BE2C (cell line): Measurements from ENCODE around the gene DHRS3.
"Not testable (repeated sequence)": the region's sequence is repeated elsewhere in the genome, so short reads cannot be mapped to it uniquely, and the experiment has no call there.

Source experiments
- DNase-seq: peaks from one replicate; pipeline ENCODE4 v3.0.0-alpha.2; 2020
- H3K27me3 ChIP-seq: fragments of 250-450 bp; sonication (Bioruptor Pico); 2 replicates; pipeline ENCODE4 v1.5.1; 2020; ENCODE audit warnings: mild to moderate bottlenecking
- H3K36me3 ChIP-seq: fragments of 250-450 bp; sonication (Bioruptor Pico); 2 replicates; pipeline ENCODE4 v1.5.1; 2020; ENCODE audit warnings: mild to moderate bottlenecking
- H3K4me1 ChIP-seq: fragments of 250-450 bp; sonication (Bioruptor Pico); 2 replicates; pipeline ENCODE4 v1.5.1; 2020
- H3K4me3 ChIP-seq: 2 replicates; pipeline ENCODE4 v1.5.1; 2011; ENCODE audit warnings: low read depth, low read length
- H3K9me3 ChIP-seq: fragments of 250-450 bp; sonication (Bioruptor Pico); 2 replicates; pipeline ENCODE4 v1.5.1; 2020
- TF ChIP-seq, protein P1 (sequence below): IDR thresholded peaks from 2 replicates; pipeline ENCODE4 v1.5.1; 2012; ENCODE audit warnings: mild to moderate bottlenecking, low read depth, low read length

DHRS3 gene

GRCh38 chr1:12539705-12540579 lies 78.1 kb downstream of the DHRS3 start:
- Histone ChIP-seq H3K27me3 (no peaks in the 10 kb centered on the region), H3K36me3 (no peaks in the 10 kb centered on the region), H3K4me1 (no peaks in the 10 kb centered on the region), H3K4me3 (no peak overlapping the region), H3K9me3 (no peaks in the 10 kb centered on the region)
- TF ChIP-seq, protein P1, sequence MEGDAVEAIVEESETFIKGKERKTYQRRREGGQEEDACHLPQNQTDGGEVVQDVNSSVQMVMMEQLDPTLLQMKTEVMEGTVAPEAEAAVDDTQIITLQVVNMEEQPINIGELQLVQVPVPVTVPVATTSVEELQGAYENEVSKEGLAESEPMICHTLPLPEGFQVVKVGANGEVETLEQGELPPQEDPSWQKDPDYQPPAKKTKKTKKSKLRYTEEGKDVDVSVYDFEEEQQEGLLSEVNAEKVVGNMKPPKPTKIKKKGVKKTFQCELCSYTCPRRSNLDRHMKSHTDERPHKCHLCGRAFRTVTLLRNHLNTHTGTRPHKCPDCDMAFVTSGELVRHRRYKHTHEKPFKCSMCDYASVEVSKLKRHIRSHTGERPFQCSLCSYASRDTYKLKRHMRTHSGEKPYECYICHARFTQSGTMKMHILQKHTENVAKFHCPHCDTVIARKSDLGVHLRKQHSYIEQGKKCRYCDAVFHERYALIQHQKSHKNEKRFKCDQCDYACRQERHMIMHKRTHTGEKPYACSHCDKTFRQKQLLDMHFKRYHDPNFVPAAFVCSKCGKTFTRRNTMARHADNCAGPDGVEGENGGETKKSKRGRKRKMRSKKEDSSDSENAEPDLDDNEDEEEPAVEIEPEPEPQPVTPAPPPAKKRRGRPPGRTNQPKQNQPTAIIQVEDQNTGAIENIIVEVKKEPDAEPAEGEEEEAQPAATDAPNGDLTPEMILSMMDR, result no peak
- DNase-seq, result no peak

DNA sequence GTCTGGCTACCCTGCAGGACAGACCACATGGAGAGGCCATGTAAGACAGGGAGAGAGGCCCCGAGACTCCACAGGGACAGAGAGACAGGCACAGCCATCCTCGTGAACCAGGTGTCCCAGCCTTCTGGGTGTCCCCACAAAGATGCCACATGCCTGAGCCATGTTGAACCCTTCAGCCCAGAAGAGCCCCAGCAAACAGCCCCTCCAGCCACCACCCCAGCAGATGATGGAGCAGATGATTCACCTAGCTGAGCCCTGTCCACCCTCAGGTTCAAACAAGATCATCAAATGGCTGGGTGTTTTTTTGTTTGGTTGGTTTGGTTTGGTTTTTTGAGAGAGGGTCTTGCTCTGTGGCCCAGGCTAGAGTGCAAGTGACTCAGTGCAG lies 78.7 kb downstream of the DHRS3 start:
- Histone ChIP-seq H3K4me3 (no peak overlapping the region), H3K36me3 (no peaks in the 10 kb centered on the region), H3K27me3 (no peaks in the 10 kb centered on the region), H3K9me3 (no peaks in the 10 kb centered on the region), H3K4me1 (no peaks in the 10 kb centered on the region)
- no peak for DNase-seq
- TF ChIP-seq, protein P1, result no peak

- not testable (repeated sequence) for H3K36me3 ChIP-seq, H3K4me1 ChIP-seq, H3K9me3 ChIP-seq, H3K27me3 ChIP-seq, DNase-seq, H3K4me3 ChIP-seq
Measured at GRCh38 chr1:12538536-12538935, 79.5 kb downstream of the DHRS3 start.

DNA sequence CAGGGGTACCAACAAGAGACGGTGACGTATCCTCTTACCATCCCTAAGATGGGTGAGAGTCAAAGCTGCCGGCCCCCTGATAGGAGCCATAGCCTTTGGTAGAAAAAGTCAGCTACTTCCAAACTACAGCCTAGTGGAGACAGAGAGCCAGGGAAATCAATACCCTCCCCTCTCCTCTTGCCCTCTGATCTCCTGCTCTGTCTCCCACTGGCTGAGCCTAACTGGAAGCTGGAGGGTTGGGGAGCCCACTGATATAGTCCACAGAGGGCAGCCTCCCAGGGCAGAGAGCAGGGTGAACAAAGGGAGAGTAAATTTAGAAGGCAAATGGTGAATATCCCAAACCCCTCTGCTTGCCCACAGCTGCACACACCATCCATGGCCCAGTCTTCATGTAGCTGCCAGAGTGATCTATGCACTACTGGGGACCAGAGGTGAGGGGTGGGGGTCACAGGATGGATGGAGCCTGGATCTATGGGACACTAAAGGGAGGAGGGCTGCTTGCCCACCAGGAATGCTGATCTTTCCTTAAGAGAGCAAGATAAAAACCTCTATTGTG lies 80.0 kb downstream of the DHRS3 start:
- no peak for DNase-seq
- H3K4me1 ChIP-seq, result no peaks in the 10 kb centered on the region
- no peak overlapping the region for H3K4me3 ChIP-seq
- no peaks in the 10 kb centered on the region for H3K9me3 ChIP-seq
- H3K27me3 ChIP-seq, result no peaks in the 10 kb centered on the region
- H3K36me3 ChIP-seq, result no peaks in the 10 kb centered on the region
- TF ChIP-seq, protein P1, result no peak

DNA sequence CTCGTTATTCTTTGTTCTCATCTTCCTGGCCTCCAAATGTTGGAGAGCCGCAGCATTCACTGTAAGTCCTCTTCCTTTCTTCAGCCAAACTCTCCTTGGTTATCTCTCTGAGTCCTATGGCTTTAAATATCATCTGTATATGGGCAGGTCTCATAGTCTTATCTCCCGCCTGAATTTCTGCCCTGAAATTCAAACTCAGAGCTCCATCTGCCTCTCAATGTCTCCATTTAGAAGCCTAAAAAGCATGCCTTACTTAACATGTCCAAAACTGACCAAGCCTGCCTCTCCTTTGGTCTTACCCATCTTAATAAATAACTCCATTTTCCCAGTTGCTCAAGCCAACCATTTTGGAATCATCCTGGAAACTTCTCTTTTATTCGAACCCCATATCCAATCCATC lies 80.7 kb downstream of the DHRS3 start:
- Histone ChIP-seq H3K4me1 (no peaks in the 10 kb centered on the region), H3K36me3 (no peaks in the 10 kb centered on the region), H3K4me3 (no peak overlapping the region), H3K27me3 (no peaks in the 10 kb centered on the region), H3K9me3 (no peaks in the 10 kb centered on the region)
- no peak for DNase-seq
- TF ChIP-seq, protein P1, result no peak

- no peaks in the 10 kb centered on the region for H3K9me3 ChIP-seq
Measured at GRCh38 chr1:12536023-12536639, 81.9 kb downstream of the DHRS3 start.

More at GRCh38 chr1:12536023-12536639, 81.9 kb downstream of the DHRS3 start:
- TF ChIP-seq, protein P1, result no peak
- Histone ChIP-seq H3K4me3 (no peak overlapping the region), H3K27me3 (no peaks in the 10 kb centered on the region), H3K36me3 (no peaks in the 10 kb centered on the region), H3K4me1 (no peaks in the 10 kb centered on the region)
- DNase-seq, result no peak
